HuH-7 (cell line): ENCODE data around the gene ZNF506.
"Not testable (repeated sequence)": the region's sequence is repeated elsewhere in the genome, so short reads cannot be mapped to it uniquely, and the experiment has no call there.

Source experiments
- DNase-seq: peaks from one replicate; pipeline ENCODE4 v3.0.0; 2011; ENCODE audit warnings: low spot score

Gene ZNF506

DNA sequence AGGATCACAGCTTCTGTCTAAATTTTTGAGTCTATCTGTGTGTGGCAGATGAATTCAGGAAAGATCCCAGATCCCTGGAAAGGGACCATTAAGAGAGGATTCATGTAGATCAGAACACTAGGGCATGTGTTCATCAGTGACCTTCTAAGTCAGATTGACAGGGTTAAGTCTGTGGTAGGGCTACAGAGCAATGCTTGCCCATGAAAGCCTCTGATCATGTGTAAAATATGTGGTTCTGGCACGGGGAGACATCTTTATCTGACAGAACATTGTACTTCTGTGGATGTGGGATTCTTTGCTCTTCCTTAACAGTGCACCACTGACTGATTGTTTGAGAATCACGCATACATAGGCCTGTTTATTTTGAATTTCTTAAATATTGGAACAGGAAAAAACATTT is 42.9 kb downstream of the ZNF506 start:
- DNase-seq: no peak

DNA sequence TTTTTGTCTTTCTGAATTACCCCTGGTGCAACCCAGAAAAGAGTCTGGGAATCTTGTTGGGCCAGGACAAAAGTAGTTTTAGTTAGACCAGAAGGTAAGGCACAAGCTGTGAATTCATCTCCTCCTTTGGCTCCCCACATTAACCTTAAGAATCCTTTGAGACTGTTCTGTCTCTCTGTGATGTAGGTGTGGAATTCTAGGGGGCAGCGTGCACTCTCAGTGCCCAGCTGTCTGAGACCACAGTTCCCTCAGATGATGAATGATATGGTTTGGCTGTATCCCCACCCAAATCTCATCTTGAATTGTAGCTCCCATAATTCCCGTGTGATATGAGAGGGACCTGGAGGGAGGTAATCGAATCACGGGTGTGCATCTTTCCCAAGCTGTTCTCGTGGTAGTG is 43.9 kb downstream of the ZNF506 start:
- DNase-seq: no peak

DNA sequence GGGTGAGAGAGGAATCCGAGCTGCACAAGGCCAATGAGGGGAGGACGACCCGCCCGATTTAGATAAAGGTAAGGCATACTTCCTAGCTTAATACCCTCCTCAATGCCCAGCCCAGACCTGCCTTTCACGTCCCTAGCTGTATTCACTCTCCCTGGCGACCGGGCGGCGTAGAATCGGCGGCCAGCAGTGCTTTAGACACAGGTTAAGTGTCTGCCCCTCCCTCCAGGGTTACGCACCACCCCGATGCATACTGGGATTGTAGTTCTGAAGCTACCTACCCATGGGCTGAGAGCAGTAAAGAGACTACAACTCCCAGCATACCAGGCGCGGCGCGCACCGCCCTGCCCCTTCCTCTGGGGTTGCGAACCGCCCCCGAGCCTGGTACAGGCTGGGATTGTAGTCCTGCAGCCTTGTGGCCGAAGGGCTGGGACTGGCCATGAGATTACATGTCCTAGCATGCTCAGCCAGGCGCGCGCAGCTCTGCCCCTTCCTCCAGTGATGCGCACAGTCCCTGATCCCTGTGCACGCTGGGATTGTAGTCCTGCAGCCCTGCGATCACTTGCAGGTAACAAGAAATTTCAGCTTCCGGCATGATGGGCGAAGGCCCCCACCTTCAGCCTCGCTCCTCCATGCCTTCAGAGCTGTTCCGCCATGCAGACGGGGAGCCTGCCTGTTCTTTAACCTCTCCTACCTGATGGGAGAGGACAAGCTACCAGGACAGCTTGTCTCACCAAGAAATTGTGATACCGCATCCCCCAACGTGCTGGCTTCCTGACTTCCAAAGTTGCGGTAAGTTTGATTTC is 45.1 kb downstream of the ZNF506 start:
- peak; percentile 90 for DNase-seq

DNA sequence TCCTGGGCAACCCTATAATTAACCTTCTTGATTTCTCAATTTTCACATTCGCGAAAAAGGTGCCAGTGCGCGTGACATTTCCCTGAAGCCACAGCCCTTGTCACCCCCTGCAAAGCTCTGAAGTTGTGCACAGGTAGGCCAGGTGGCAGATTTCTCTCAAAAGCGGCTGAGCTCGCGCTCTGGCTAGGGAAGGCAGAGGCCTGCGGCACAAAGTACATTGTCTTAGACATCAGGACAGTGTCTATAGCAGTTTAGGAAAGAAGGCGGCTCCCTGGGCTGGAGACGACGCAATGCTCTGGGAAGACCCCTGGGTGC is 45.7 kb downstream of the ZNF506 start:
- no peak for DNase-seq

DNA sequence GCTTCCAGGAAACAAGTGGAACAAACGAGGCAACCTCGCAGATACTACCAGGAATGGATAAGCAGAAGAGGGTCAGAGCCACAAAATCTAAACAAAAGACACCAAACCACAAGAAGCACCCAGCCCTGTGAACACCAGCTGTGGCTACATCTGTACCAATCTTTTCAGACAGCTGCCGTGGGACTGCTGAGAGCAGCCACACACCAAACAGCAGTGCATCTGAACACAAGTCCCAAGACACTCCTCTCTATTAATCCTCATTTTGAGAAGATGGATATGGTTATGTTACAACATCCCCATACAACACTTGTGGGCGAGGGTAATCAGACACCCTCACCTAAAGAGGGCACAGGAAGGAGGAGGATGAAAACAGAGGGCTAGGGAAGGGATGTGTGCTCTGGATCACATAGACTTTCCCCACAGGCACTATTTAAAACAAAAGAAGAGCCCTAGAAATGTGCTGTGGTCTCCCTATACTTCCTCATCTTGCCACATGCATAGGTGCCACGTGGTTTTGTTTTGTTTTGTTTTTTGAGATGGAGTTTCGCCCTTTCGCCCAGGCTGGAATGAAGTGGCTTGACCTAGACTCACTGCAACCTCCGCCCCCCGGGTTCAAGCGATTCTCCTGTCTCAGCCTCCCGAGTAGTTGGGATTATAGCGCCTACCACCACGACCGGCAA is 47.1 kb downstream of the ZNF506 start:
- DNase-seq: no peak

DNA sequence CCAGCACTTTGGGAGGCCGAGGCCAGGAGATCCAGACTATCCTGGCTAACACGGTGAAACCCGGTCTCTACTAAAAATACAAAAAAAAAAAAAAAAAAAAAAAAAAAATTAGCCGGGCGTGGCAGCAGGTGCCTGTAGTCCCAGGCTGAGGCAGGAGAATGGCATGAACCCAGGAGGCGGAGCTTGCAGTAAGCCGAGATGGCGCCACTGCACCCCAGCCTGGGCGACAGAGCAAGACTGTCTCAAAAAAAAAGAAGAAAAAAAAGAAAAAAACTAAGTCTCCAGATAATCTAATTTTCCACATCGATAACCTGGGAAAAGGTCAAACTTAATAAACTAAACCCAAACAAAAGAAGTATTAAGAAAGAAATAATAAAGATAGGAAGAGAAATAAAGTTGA is 49.6 kb downstream of the ZNF506 start:
- not testable (repeated sequence) for DNase-seq

DNA sequence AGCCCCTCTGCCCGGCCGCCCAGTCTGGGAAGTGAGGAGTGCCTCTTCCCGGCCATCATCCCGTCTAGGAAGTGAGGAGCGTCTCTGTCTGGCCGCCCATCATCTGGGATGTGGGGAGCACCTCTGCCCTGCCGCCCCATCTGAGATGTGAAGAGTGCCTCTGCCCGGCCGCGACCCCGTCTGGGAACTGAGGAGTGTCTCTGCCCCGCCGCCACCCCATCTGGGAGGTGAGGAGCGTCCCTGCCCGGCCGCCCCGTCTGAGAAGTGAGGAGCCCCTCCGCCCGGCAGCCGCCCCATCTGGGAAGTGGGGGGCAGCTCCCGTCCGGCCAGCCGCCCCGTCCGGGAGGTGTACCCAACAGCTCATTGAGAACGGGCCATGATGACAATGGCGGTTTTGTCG is 51.6 kb downstream of the ZNF506 start:
- DNase-seq: not testable (repeated sequence)

DNA sequence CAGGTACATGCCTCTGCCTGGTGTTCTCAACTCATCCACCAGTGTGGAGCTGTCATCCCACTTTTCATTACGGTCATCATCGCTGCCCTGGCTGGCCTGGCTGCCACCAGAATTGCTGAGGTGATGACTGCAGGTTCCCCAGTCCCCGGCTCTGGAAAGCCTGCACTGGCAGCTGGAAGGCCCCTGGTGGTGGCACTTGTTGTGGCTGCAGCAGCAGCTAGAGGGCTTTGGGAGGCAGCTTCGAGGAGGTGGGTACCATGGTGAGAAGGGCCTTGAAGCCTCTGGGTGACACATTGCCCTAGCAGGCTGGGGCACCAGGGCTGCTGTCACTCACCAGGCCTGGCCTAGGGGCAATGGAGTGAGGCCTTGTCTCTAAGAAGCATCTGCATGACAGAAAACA is 63.4 kb downstream of the ZNF506 start:
- no peak for DNase-seq

DNA sequence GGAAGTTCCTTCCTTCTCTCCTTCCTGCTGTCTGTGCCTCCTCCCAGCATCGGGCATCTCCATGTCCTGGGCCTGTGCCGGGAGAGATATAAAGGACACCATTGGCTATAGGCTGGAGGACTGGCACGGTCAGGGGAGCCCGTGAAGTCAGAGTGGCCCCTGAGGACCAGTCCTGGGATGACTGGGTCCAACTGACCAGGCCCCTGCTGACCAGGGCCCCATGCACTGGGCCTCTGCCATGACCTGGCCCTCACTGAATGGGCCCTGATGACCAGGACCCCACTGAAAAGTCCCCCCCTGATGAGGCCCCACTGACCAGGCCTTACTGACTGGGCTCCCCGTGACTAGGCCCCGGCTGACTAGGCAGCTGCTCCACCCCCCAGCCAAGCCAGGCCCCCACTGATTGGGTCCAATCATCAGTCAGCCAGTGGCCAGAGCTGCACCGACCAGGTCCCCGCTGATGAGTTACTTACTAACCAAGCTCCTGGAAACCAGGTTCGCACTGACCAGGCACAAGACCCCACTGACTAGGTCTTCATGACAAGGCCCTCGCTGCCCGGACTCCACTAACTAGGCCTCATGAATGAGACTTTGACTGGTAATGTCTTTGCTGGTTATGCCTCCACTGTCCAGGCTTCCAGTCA is 68.7 kb downstream of the ZNF506 start:
- DNase-seq: no peak

DNA sequence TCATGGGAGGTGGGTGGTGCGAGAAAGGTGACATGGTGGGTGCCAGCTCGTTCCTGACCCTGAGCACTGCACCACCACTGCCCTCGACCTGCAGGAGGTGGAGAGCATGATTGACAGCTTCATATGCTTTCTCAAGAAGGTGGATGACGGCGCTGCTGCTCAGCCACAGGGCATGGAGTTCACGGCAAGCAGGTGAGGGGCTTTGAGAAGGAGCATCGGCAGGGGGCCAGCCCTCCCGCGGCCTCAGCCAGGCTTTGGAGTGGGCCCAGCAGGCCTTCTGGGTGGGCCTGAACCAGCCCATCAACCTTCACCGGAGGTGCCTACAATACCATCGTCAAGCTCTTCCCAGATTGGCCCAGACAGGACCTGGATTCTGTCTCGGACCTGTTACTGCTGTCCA is 69.7 kb downstream of the ZNF506 start:
- DNase-seq: no peak

DNA sequence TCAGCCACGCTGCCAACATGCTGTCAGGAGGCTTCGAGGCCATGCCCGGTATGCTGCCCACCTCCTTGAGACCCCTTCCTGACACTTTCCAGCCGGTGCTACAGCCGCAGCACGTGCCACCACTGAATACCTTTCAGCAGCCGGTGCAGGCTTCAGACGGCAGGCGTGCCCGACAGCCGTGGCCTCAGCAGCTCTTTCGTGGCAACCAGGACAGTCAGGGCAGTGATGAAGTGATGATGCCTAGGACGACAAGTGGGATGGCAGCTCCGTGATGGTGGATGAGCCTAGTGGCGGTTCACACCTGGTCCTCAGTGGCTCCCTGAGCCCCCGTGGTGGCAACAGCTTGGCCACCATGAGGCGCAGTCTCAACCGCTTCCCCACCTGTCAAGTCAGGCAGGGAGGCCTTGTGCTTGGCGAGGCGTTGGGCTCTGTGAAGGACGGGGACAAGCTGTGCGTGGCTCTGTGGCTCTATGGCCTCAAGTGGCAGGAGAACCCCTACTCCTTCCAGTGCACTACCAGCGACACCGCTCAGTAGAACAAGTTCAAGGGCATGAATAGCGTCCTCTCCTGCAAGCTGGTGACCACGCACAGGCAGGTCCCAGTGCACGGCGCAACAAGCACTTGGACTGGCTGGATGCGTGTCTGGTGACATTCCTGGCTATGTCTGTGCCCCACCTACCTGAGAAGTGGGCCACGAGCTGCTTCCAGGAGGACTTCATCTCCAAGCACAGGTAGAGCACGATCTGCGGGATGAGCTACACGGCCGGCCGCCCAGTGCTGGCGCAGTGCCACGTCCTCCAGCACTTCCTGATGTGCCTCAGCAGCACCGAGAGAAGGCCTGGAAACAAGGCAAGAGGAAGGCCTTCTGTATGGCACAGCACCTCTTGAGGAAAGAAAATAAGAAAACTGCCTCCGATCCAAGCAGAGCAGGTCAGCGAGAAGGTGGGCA is 70.4 kb downstream of the ZNF506 start:
- DNase-seq: no peak

DNA sequence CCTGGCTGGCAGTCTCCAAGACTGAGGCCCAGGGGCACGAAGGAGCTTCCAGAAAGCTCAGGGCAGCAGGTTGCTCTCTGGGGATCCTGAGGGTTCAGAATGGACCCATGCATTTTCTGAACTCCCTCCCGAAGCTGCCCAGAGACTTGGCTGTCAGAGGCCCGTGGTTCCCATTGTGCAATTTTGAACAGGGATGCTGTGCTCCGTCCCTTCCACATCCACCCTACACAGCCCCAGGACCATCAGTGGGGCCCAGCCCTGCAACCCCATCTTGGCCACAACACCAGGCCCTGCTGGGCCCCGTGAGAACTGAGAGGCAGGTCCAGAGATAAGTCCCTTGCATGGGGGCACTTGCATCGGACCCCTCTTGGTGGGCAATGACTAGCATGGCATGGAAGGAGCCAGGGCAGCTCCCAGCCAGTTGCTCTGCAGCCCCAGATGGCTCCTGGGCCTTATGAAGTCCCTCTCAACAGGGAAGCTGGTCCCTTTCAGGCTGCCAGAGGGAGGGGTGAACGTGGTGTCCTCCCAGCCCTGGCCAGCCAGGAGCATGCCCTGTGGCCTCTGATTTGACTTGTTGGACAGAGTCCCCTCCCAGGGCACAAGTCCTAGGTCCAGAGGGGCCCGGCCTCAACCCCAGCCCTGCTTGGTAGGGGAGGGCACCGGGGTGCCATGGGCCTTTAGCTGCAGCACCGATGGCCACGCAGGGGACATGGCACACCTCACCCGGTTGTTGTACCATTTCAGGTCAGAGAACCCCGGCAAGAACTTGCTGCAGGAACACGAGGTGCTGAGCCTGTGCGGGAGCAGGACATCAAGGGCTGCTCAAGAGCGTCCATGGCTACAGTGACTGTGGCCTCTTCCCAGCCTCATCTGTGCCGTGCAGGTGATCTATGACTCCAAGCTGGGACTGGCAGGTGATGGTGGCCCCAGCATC is 71.4 kb downstream of the ZNF506 start:
- DNase-seq: no peak

DNA sequence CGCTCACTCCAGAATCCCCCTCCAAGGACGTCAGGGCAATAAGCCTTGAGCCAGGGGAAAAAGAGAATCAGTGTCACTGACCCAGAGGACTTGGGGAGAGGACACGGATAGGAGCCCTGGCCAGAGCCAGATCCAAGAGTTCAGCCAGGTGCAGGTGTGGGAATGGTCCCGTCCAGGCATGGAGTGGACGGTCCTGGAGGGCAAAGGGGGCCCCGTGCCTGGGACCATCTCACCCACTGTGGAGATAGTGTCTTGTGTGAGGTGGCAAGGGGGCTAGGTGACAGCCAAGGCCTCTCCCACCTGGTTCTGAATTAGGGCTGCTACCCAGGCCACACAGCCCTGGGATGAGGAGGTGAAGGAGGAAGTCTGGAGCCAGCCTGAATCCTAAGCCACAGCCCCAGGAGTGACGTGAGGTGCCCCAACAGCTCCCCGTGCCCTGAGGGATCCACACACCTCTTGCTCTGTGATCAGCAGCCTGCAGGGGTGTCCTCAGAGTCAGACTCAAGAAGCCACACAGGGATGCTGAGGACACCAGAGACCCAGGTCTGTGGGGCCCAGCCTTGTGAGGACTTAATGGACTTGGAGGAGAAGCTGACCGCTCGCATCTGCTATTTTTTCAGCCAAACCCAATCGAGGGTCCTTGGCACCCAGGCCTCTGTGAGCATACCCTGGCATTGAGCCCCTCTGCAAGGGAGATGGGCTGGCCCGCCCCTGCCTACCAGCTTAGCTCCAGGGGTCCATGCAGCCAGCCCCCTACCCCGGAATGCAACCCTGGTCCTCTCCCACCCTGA is 72.2 kb downstream of the ZNF506 start:
- DNase-seq: no peak

DNA sequence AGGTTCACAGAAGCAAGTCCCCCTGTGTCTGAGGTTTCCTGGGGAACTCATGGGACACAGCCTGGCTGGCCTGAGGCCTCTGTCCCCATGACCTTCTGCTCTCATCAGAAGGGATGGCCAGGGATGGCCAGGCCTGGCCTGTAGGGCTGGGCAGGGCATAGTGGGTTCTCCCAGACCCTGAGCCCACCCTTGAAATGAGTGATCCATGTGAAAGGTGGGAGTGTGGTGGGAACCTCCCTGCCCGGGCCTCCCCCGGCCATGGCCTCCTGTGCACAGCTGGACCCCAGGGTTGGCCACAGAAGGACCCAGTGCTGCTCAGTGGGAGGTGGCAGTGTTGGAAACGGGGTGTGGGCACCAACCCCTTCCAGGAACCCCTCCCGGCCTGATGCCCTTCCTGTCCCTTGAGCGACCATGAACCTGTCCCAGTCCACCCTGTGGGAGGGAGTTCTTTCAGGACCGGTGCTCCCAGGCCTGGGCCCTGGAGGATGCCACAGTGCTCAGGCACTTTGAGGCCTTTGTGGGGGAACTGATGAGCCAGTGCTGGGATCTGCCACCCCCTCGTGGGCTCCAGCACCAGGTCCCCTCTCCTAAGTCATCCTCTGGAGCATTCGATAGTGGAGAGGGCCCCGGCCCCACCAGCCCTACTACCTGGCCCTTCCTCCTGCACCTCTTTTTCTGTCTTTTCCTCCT is 73.2 kb downstream of the ZNF506 start:
- no peak for DNase-seq

DNA sequence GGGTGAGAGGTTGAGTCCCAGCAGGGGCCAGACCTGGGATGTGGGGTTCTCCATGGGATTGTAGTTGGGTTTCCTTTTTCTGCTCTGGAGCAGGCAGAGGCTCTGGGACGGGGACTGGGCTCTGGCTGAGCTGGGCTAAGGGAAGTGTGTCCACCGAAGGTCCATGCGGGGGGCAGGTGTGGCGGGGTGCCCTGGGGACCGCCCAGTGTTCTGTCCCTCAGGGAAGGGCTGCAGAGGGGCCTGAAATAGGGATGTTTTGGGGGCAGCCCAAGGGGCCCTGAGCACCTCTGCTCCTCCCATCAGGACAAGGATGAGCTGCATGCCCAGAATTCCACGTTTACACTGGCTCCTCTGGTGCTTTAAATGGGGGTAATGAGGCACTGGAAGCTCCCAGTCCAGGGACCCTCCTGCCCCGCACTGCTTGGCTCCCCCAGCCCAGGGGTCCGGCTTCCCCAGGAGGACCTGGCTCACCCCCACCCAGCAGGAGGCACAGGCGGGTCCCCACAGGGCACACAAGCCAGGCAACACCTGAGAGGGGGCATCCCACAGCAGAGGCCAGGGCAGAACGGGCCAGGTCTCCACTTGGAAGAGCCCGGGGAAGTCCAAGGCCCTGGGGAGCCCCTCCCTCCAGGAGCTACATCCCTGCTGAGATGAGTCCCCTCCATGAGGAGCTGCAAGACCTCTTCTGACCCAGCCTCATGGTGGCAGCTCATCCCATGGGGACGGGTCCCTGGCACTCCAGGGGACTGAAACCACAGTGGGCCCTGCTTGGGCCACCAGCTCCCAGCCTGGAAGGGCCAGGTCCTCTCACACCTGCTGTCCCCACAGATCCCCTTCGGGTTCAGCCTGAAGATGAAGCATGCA is 74.0 kb downstream of the ZNF506 start:
- DNase-seq: no peak

DNA sequence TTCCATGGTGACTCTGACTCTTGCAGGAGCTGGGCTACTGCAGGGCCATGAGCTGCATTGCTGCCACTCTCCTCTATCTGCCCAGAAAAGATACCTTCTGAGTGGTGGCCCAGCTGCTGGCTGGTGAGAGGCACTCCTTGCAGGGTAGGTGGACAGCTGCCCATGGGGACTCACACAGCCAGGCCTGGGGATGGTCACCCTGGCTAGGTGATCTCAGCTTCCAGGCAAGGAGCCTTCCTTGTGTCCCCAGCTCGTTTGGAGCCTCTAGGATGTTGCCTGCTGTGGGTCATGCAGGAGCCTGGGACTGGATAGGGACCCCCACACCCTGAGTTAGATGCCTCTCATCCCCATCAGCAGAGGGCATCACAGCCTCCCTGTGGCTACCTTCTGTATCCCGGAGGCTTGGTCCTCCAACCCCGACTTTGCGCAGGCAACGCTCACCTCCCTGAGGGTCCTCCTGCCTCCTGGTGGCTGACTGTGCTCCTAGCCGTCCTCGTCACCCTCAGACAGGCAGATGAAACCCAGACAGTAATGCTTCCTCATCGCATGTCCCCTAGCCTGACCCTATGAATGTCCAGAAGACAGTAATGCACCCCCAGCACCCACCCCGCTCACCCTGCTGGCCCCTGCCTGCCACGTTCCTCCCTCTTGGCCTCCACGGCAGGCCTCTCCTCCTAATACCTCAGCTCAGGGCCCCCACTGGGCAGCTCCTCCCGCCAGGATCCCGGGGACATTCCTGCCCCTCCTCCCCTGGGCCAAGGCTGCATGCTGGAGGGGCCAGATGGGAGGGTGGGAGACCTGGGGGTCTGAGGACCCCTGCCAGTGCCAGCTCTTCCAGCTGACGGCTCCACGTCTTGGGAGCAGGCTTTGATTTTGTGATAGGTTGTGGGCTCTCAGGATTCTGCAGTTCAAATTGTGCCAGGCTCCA is 75.0 kb downstream of the ZNF506 start:
- no peak for DNase-seq

DNA sequence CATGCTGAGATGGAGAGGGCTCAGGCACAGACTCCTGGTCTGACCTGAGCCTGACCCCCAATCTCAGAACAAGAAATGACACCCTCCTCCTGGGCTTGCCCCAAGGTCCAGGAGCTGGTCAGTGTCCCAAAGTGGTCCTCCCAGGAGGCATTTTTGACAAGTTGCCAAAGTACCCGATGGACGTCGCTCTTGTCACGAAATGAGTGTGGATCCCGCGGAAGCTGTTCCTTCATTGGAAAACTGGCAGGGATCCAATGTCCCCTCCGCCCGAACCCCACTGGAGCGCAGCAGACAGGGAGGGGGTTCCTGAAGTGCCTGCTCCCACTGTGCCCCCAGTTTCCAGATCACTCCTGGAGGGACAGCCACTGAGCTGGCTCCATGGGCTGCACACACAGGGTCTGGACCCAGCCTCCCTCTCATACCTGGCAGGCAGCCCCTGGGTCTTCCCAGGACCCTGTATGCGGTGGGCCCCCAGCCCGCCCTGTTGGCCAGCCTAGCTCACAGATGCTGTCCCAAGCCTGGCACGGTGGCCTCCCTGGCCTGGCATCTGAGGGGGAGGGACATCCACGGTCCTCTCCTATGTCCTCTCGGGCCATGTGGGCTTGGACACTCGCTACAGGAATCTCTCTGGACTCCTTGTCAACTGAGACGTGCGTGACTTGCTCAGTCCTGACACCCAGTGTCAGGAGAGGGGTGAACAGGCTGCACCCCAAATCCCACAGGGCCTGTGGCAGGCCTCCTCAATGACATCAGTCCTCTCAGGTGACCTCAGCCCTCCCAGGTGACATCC is 75.9 kb downstream of the ZNF506 start:
- no peak for DNase-seq
